ENCODE data around the gene G6PC2.
"Not testable (repeated sequence)": the region's sequence is repeated elsewhere in the genome, so short reads cannot be mapped to it uniquely, and the experiment has no call there.

- not testable (repeated sequence) for TF ChIP-seq EZH2 (IDR thresholded peaks at IDR 0.05; ENCODE audit: borderline replicate concordance, low read length); CTCF (IDR thresholded peaks at IDR 0.05; ENCODE audit: low read length)
These were observed 31.1 kb downstream of the G6PC2 start for GRCh38 chr2:168932174-168932573.

Data from OCI-LY1 (cell line).